NOMO-1 treated with dmso at 0.1 percent for 144 hours (cell line): ENCODE measurements around the gene LMO1.

Experiments used
- DNase-seq: peaks from one replicate; lab custom pipeline; 2025; ENCODE audit not compliant: unreplicated experiment; lab: John Stamatoyannopoulos, UW

The LMO1 gene

GRCh38 chr11:8229299-8230177 lies 34.1 kb downstream of the LMO1 start:
- no peak for DNase-seq

- DNase-seq: no peak
Observed at GRCh38 chr11:8228231-8228630, 35.4 kb downstream of the LMO1 start.

GRCh38 chr11:8227156-8228152 lies 36.2 kb downstream of the LMO1 start:
- DNase-seq: no peak

- DNase-seq: no peak
Observed at GRCh38 chr11:8225589-8226036, 38.1 kb downstream of the LMO1 start.

- DNase-seq: no peak
Observed at GRCh38 chr11:8224711-8225110, 39.0 kb downstream of the LMO1 start.

GRCh38 chr11:8224161-8224591 lies 39.5 kb downstream of the LMO1 start:
- DNase-seq: no peak

- no peak for DNase-seq
Observed at GRCh38 chr11:8223513-8223900, 40.2 kb downstream of the LMO1 start.

GRCh38 chr11:8222820-8223512 lies 40.7 kb downstream of the LMO1 start:
- DNase-seq: no peak

GRCh38 chr11:8221917-8222495 lies 41.7 kb downstream of the LMO1 start:
- DNase-seq: peak; percentile 26

GRCh38 chr11:8221046-8221723 lies 42.5 kb downstream of the LMO1 start:
- no peak for DNase-seq

- DNase-seq: no peak
Observed at GRCh38 chr11:8220261-8221045, 43.2 kb downstream of the LMO1 start.

GRCh38 chr11:8219257-8220021 lies 44.2 kb downstream of the LMO1 start:
- no peak for DNase-seq

GRCh38 chr11:8218840-8219239 lies 44.8 kb downstream of the LMO1 start:
- no peak for DNase-seq

GRCh38 chr11:8218409-8218808 lies 45.3 kb downstream of the LMO1 start:
- DNase-seq: no peak

- no peak for DNase-seq
Observed at GRCh38 chr11:8217926-8218325, 45.8 kb downstream of the LMO1 start.

- no peak for DNase-seq
Observed at GRCh38 chr11:8217136-8217535, 46.5 kb downstream of the LMO1 start.

GRCh38 chr11:8213376-8213775 lies 50.3 kb downstream of the LMO1 start:
- DNase-seq: no peak

- peak; percentile 13 for DNase-seq
Observed at GRCh38 chr11:8209208-8209807, 54.4 kb downstream of the LMO1 start.
